GM23338 (cell line): ENCODE data around the gene PDGFRA.

Experiments
- CREB1 ChIP-seq: fragments of 250-450 bp; sonication (Bioruptor Pico); IDR thresholded peaks from 2 replicates; pipeline ENCODE4 v1.5.0; 2020; ENCODE audit warnings: low read depth, mild to moderate bottlenecking, moderate library complexity
- CTCF ChIP-seq, 2 experiments: fragments of 200-600 bp in 1 of 2; sonication (generic) in 1 of 2; conservative IDR thresholded peaks; 2 replicates each; pipeline versions ENCODE4 v1.5.1 to v1.6.1; 2016 to 2017; ENCODE audit warnings: antibody characterized with exemption in 2 of 2, low read depth in 2 of 2, mild to moderate bottlenecking in 2 of 2, moderate library complexity in 1 of 2
- EZH2 ChIP-seq: fragments of 200-600 bp; sonication (generic); IDR thresholded peaks from one replicate; pipeline ENCODE4 v1.8.0; 2017; ENCODE audit warnings: antibody characterized with exemption, mild to moderate bottlenecking, low read depth; ENCODE audit not compliant: unreplicated experiment
- EZH2phosphoT487 ChIP-seq: fragments of 200-600 bp; sonication (generic); IDR thresholded peaks from one replicate; pipeline ENCODE4 v1.8.1; 2018; ENCODE audit warnings: antibody characterized with exemption; ENCODE audit not compliant: unreplicated experiment
- JUNB ChIP-seq: IDR thresholded peaks from one replicate; pipeline ENCODE4 v1.6.1; 2016; ENCODE audit warnings: antibody characterized with exemption; ENCODE audit not compliant: unreplicated experiment
- NANOG ChIP-seq: IDR thresholded peaks from 2 replicates; pipeline ENCODE4 v1.6.1; 2016; ENCODE audit warnings: antibody characterized with exemption, borderline replicate concordance
- POLR2AphosphoS5 ChIP-seq: IDR thresholded peaks from 2 replicates; pipeline ENCODE4 v1.6.1; 2016; ENCODE audit warnings: antibody characterized with exemption, low read depth
- REST ChIP-seq: IDR thresholded peaks from one replicate; pipeline ENCODE4 v1.6.1; 2018; ENCODE audit warnings: antibody characterized with exemption; ENCODE audit not compliant: unreplicated experiment
- ZNF331 ChIP-seq: fragments of 250-450 bp; sonication (Bioruptor Pico); IDR thresholded peaks from 2 replicates; pipeline ENCODE4 v1.5.0; 2020; ENCODE audit warnings: low read depth, mild to moderate bottlenecking, moderate library complexity
- ZNF462 ChIP-seq: fragments of 250-450 bp; sonication (Bioruptor Pico); IDR thresholded peaks from 2 replicates; pipeline ENCODE4 v1.5.0; 2020; ENCODE audit warnings: mild to moderate bottlenecking, moderate library complexity

GRCh38 chr4:54238389-54238788 is 9.3 kb downstream of the PDGFRA start:
- TF ChIP-seq CTCF (conservative IDR thresholded peaks at IDR 0.05; ENCODE audit: low read depth in 2 of 2) (no peak), REST (no peak), EZH2 (no peak), NANOG (no peak), EZH2phosphoT487 (no peak), POLR2AphosphoS5 (no peak), CREB1 (no peak), JUNB (no peak), ZNF462 (no peak), ZNF331 (CRISPR knock-in tag) (no peak)
